ENCODE data around the gene HTR2A.

HTR2A gene

GRCh38 chr13:46896341-46897137 is at the start of gene HTR2A:
Gene HTR2A (minus strand): TSS chr13:46897053. CDS start chr13:46895906, 1,147 bp downstream.
- FAIRE-seq = no peak

DNA sequence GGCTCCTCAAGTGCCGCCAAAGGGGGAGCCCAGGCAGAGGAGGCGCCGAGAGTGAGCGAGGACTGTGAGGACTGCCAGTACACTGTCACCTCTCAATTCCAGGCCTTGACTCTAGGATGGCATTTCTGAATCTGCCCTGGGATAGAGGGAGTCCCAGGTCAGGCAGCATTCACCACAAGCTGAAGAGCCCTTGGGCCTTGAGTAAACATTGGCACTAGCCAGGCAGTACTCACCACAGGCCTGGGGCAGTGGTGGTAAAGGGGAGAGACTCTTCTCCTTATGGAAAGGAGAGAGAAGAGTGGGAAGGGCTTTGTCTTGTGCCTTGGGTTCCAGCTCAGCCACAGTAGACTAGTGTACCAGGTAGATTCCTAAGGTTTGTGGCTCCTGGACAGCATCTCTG is 39.7 kb upstream of the HTR2A start:
- no peak for FAIRE-seq

DNA sequence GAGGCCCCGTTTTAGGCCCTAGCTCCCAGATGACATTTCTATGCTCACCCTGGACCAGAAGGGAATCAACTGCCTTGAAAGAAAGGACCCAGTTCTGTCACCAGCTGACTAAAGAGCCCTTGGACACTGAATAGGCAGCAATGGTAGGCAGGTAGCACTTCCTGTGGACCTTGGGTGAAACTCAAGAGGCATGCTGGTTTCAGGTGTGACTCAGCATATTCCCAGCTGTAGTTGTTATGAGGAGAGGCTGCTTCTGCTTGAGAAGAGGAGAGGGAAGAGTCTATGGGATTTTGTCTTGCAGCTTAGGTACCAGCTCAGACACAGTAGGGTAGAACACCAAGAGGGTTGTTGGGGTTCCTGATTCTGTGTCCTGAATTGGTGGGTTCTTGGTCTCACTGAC is 37.9 kb upstream of the HTR2A start:
- FAIRE-seq = no peak

DNA sequence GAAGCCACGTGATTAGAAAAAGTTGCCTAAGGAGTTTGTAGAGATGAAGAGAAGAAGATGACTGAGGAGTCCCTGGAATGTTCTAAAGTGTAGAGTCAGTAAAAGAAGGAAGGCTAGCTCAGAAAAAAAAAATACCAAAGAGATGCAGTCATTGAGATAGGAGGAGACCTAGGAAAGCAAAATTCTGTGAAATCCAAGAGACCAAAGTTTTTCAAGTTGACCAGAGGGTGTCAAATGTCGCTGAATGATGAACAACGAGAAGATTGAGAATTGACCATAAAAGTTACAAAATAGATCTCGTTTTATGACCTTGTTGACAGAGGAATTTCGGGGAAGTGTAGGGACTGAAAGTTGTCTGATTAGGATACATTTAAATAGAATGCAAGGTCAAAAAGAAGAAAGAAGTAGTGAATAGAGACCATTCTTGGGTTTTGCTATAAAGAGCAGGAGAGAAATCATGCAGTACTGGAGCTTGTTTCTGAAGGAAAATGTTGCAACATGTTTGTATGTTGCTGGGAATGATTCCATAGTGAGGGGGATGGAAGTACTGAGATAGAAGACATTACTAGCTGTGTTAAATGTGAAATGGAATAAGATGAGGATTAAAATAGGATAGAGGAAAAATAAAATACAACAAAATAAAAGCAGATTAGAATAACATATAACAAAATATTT is 30.2 kb upstream of the HTR2A start:
- no peak for FAIRE-seq

DNA sequence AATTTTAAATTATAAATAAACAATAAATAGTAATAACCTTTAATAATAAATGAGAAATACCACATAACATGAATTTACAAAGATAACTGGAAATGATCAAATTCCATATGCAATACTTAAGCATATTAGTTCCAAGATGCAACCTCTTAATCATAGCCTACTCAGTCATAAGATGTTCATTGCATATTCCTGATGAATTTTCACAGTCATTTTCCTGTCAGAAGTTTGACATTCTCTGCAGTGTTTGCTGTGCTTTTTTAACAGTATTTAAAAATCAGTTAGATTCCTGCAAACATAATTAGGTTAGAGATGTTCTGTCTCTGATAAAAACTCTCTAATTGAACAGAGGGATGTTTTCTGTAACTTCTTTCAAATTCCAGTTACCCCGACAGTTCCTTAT is 28.6 kb upstream of the HTR2A start:
- no peak for FAIRE-seq

DNA sequence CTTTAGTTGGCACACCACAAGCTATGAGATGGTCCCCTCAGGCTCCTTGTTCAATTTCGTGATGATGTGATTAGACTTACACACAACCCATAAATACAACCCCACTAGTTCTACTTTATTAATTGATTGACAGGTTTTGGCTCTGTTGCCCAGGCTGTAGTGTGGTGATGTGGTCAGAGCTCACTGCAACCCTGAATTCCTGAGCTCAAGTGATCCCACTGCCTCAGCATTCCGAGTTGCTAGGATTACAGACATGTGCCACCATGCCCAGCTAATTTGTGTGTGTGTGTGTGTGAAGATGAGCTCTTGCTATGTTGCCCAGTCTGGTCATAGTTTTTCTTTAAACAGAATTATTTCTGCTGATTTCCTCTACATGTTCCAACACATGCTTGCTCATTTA is 17.5 kb upstream of the HTR2A start:
- FAIRE-seq = no peak

DNA sequence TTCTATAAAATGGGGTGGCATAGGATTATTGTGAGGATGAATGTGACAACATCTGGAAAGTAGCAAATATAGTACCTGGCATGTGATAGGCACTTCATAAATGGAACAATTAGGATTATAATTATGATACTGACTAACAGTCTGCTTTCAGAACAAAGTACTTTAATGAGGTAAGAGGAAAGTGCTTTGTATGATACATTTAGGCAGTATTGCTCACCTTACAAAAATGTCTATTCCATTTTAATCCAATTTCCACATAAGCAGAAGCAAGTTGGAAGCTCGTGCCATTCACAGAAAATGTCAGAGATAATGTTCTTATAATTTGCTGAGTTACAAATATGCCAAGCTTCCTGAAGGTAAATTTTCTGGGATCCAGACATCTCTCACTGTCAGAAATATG is 16.9 kb upstream of the HTR2A start:
- no peak for FAIRE-seq

GRCh38 chr13:46909042-46909441 is 12.2 kb upstream of the HTR2A start:
- FAIRE-seq = no peak

DNA sequence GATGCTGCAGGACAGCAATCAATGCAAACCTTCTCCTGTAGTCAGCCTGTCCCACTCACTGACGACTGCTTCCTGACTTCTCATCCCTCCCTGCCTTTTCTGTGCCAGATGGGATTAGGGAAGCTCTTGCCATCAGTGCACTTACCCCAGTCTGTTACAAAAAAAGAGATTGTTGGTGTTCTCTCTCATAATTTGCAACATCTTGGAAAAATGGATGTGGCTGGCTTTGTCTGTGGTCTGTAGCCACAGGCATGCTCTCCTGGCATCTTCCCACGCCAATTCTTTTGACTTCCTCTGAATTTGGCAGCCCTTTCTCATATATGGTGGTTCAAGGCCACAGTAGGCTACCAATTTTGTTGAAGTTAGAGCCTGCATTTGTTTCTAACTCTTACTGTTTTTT is 11.6 kb upstream of the HTR2A start:
- no peak for FAIRE-seq

- FAIRE-seq = no peak
Measured at GRCh38 chr13:46906405-46906804, 9.6 kb upstream of the HTR2A start.

GRCh38 chr13:46905249-46905648 is 8.4 kb upstream of the HTR2A start:
- no peak for FAIRE-seq

GRCh38 chr13:46903748-46904147 is 6.9 kb upstream of the HTR2A start:
- FAIRE-seq = no peak

GRCh38 chr13:46901721-46902120 is 4.9 kb upstream of the HTR2A start:
- FAIRE-seq = no peak

- FAIRE-seq = no peak
Measured at GRCh38 chr13:46899801-46900200, 2.9 kb upstream of the HTR2A start.

DNA sequence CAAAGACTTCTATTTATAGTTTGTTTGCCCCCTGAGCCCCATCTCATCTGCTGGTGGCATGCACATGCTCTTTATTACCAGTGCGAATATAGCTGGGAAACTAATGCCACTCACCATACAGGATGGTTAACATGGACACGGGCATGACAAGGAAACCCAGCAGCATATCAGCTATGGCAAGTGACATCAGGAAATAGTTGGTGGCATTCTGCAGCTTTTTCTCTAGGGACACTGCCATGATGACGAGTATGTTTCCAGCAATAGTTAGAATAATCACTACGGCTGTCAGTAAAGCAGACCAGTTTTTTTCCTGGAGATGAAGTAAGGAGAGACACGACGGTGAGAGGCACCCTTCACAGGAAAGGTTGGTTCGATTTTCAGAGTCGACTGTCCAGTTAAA is 1.5 kb downstream of the HTR2A start:
- no peak for FAIRE-seq

- FAIRE-seq = no peak
Measured at GRCh38 chr13:46894568-46894967, 2.3 kb downstream of the HTR2A start.

GRCh38 chr13:46893798-46894560 is 2.9 kb downstream of the HTR2A start:
- FAIRE-seq = no peak

GRCh38 chr13:46893221-46893740 is 3.6 kb downstream of the HTR2A start:
- no peak for FAIRE-seq

- no peak for FAIRE-seq
Measured at GRCh38 chr13:46885018-46885417, 11.8 kb downstream of the HTR2A start.

GRCh38 chr13:46884531-46884930 is 12.3 kb downstream of the HTR2A start:
- no peak for FAIRE-seq

DNA sequence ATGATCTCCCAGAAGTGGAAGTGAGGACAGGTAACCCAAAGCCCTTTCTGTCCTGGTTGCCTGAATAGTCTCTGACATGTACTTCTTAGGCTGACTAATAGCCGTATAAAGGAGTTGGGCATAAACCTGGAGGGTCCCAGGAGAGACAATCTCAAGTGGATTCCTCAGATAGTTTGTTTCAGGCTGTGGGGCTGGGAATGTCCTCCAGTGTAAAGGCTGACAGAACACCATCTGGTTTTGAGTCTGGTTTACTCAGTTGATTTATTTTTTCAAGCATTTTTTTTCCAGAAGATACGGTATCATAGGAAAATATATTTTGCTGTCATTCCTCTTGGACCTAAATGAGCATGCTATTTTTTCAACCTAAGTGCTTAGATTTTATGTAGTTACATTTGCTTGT is 15.2 kb downstream of the HTR2A start:
- no peak for FAIRE-seq

GRCh38 chr13:46874006-46874405 is 22.8 kb downstream of the HTR2A start:
- FAIRE-seq = no peak

- FAIRE-seq = no peak
Measured at GRCh38 chr13:46871557-46871956, 25.3 kb downstream of the HTR2A start.

DNA sequence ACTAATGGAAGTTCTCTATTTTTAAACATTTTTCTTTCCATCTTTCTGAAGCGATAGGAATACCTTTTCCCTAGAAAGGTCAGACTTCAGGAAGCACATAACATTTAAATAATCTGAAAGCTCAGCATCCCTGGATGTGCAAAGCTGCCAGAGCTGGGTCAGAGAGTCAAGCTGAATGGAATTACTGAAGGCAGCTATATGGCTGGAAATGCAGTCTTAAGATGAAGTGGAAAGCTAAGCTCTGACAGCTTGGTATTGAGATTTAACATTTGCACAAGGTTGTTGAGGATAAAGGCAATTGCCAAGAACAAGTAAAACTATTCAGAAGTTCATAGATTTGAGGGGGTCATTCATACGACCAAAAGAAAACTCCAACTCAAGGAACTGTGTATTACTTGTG is 28.8 kb downstream of the HTR2A start:
- no peak for FAIRE-seq

All from A204.1 (cell line).